HG02973 (cell line): ENCODE results near the gene SAYSD1.

Experiments
- ATAC-seq: cut with Tn5 transposase; IDR thresholded peaks from one replicate; pipeline ENCODE4 v1.9.1; 2021; ENCODE audit warnings: moderate library complexity; ENCODE audit not compliant: unreplicated experiment

Gene SAYSD1

DNA sequence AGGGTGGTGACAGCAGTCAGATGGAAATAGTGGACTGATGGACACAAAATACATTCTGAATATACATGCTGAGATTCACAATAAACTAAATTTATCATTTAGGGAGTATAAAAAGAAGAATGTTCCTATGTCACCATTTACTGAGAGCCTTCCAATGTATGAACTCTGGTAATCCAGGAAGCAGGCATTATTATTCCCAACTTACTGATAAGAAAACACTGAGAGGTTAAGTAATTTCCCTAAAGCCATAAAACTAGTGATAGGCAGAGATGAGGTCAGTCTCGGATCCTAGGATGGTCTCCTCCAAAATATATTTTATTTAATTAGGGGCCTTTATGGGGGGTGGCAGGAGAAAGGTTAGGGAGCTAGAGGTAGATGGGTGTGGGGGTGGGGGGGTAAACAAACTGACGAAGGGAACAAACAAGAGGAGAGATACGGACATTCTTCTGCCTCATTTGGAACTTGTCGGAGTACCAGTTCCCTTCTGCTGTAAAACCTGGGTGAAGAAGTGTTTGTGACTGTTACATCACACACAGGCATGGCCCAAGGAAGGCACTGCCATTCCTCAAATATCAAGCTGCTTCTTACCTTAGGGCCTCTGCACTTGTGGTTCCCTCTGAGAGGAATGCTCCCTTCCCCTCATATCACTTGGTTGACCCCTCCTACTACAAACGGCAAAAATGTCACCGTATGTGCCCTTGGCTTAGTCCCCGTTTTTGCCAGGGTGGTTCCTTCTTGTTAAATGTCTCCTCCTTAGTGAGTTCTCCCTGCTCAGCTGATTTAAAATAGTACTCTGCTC, 6.7 kb downstream of the SAYSD1 start:
- ATAC-seq = no peak

DNA sequence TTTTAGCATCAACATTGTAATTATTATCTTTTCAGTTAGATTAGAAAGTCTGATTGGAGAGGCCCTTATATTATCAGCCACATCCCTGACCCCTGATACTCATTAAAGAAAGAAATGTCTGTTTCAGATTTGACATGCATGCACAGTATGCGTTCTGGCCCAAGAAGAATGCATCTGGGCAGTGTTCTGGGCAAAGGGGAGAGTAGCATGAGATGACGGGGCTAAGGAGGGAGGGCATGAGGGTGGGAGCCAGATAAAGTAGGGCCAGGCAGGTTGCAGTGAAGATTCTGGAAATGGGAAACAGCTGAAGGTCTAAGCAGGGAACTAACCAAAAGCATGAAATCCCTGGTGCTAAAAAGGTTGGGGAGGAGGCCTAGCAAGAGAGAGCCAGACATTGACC, 7.3 kb downstream of the SAYSD1 start:
- ATAC-seq = no peak

DNA sequence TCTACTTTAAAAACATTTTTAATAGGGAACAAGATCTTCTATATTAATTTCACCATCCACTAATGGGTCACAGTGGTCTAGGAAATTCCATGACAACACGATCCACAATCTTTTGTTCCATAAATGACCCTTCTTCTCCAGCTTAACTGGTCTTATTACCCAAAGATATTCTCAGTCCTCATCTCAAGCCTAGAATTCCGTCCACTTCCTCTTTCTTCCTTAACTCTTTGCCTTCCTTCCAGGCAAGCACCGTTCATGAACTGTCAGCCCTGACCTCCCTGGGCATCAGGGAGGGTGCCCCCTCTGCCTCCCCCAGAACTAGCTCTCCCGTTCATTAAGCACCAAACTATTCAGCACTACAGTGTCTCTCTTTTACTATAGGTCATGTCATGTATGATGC, 8.0 kb downstream of the SAYSD1 start:
- ATAC-seq = no peak

DNA sequence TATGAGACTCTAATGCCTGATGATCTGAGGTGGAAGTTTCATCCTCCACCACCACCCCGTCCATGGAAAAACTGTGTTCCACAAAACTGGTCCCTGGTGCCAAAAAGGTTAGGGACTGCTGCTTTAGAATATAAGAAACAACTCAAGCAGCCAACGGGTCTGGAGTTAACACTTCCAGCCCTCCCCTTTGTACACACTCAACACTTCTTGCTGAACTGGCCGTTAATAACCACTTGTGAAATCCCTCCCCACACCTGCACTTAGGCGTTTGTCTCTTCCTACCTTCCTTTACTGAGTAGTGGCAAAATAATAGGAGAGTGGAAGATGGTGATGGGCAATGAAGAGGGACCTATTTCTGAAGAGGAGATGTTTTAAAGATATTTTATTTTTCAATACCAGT, 10.5 kb downstream of the SAYSD1 start:
- ATAC-seq = no peak

DNA sequence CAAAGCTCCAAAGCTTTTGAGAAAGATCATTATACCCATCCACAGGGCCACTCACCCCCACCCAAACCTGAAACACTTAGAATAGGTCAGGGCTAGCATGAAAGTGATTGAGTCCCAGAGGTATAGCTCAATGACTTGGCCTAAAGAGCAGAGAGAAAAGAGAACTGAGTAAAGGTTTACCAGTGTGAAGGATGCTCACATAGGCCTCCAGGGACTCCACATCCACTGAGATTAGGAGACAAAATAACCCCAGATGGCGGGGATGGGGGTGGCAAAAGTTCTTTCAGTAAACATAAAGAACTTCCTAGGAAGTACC, 12.2 kb downstream of the SAYSD1 start:
- ATAC-seq = peak; percentile 38

DNA sequence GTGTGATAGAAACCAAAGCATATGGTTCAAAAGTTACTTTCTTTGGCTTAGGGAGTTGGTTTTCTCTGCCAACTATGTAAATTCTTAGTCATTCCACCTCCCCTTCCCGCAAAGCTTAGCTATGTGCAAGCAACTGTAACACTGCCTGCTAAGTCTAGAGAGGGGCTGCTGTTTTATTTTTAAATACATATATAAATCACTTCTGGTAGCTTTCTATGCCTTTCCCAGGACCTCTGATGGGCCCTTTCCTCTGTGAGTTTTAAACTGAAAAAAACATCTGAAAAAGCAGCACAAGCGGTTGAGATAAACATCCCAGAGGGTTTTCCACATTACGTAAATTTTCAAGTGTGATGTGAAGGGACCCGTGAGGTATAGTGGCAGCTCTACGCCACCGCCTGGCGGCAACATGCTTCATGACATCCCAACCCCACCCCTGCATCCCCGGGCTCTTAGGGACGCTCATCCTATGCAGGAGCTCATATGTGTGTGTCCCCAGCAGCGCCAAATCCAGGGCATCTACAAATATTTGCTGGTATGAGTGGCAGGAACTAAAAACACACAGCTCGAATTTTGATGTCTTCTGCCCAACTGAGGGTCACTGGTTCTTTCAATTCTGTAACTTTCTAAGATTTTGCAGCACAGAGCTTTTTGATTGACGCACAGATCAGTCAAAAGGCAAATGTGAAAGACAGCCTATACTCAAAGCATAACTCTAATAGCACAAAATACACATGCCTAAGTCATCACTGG, 12.7 kb downstream of the SAYSD1 start:
- peak; percentile 76 for ATAC-seq

DNA sequence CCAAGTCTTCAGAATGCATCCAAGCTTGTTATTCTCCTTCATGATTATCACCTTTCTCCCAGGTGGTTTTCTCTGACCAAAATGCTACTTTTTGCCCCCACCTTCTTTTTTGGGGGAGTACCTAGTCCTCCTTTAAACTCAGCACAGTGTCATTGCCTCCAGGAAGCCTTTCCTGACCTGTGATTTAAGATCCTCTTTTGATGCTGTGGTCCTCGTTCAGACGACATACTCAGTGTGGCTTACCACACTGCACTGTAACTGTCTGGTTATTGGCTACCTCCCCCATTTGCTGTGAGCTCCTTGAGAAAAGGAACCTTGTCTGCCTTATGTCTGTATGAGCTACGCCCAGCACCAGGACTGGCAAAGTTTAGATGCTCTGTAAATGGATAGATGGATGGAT, 14.6 kb downstream of the SAYSD1 start:
- ATAC-seq = no peak

DNA sequence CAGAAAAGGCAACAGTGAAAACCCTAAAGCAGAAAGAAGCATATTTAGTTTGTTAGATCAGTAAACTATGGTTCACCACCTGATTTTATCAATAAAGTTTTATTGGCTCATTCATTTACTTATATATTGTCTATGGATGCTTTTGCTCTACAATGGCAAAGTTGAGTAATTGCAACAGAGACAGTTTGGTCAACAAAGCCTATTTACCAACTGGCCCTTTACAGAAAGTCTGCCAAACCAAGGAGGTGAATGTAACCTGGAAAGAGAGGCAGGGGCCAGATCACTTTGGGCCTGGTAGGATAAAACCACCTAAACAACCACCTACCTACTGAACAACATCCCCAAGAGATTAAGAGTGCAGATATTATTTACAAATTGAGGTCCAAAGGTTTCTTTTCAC, 19.4 kb downstream of the SAYSD1 start:
- ATAC-seq = no peak

DNA sequence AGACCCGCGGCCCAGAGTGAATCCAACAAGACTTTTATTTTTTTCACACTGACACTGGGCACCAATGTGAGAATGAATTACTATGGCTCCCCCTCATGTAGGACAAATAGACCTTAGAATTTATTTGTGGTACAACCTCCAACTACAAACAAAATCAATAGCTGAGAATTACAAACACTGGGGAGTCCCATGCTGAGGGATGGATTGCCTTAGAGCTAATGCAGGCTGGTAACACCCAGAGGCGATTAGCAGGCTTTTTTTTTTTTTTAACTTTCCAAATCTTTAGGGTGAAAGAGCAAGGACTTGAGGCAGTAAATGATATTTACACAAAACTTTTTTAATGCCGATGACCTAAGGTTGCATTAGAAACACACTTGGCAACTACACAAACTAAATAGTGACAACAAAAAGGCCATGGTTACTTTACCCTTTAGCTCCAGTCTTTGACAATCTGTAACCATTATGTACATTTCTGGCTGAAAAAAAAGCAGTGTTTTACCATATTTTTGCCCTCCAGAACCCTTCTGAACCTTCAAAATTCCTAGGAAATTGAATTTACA, 21.8 kb downstream of the SAYSD1 start:
- ATAC-seq = no peak

DNA sequence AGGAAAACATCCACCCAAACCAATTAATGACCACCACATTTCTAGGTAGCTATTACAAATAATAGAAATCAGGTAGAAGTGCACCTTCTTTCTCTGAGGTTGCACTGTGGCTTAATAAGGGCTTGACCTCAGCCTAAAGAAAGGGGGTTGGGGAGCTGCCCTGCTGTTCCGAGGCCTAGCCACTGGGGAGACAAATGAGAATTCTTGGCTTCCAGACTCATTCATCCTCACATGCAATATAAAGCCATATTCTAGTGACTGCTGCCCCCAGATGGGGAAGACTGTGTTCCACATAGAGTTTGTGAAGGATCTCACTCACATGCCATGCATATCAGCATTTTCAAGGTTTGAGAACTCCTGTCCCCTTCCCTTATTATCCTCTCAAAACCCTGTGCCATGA, 22.9 kb downstream of the SAYSD1 start:
- no peak for ATAC-seq

DNA sequence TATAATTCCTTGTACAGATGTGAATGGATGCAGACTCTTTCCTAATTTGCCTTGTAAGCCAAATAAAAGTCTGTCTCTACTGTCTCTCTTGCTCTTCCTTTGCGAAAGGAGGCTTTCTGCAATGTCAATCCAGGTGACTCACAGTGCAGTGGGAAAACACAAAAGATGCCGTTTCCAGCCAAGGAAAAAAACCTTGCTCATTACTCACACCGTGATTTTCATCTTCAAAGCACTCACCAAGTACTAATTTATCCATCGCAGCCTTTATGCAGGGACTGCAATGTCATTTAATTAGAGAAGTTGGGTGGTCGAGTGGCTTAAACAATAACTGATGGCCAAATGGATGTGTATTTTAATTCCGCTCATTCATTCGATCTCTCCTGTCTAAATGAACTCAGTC, 23.8 kb downstream of the SAYSD1 start:
- no peak for ATAC-seq

DNA sequence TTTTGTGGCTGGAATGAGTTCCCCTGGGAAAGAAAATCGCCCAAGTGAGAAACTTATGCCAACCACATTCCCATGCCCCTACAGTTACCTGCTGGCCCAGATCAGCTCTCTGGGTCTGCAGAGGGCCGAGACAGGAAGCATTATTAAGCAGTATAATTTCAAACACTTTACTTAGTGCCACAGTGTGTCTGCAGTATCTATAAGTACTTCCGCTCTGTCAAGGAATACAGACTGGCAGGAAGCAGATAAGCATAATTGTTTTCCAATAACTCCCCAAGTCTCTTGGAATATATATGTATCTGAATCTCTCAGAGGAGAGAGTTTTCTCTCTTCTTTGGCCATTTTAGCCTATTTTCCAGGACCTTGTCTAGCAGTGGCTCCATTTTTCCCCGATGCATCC, 24.9 kb downstream of the SAYSD1 start:
- no peak for ATAC-seq

DNA sequence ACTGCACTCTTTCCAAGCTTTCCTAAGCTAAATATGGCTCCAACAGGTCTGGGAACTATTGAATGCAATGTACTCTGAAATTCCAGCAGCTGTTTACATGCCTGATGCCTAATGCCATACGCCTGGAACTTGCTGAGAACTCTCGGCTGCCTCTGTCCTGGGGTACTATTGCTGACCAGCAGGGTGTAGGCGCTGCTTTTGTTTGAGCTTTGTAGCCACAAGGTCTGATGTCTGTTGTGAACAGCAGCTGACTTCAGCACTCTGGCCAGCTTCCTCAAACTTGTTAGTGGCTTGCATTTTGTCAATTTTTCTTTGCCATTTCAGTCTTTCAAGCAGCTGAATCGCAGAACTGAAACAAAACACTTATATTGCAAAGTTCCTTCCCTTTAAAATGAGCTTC, 26.7 kb downstream of the SAYSD1 start:
- ATAC-seq = no peak

DNA sequence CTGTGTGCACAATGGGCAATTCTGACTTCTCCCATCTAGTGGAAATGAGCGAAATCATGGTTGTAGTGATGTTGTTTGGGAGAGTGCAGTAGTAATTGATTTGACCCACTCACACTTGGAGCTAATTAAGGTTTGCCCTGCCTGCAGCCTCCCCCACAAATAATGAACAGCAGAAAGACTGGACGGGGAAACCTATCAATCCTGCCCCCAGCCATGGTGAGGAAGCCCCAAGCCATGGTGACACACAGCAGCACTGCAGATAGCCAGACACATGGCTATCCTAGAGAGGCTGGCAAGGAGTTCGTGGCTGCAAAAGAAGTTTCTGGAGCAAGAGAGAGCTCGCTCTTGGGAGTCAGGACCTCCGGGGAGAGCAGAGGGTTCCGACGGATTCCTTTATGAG, 27.8 kb downstream of the SAYSD1 start:
- no peak for ATAC-seq

DNA sequence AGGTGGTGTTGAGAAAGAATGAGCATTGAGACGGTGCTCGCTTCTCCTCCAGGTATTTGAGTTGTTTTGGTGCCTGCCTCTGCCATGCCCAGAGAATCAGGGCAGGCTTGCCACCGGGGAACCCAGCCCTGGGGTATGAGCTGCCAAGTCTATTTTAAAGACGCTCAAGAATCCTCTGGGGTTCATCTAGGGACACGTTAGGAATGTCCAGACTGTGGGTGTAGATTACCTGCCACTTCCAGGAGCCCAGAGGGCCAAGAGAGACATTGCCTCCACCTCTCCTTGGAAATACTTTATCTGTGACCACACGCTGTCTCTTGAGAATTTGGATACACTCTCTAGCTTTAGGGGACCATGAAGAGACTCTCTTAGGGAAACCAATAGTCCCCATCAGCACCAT, 28.3 kb downstream of the SAYSD1 start:
- ATAC-seq = no peak

DNA sequence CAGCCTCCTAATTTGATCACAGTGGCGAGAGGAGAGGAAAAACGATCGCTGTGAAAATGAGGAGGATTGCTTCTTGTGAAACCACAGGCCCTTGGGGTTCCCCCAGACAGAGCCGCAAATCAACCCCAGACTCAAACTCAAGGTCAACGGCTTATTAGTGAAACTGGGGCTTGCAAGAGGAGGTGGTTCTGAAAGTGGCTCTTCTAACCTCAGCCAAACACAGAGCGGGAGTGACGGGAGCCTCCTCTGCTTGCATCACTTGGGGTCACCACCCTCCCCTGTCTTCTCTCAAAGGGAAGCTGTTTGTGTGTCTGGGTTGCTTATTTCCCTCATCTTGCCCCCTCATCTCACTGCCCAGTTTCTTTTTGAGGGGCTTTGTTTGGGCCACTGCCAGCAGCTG, 28.7 kb downstream of the SAYSD1 start:
- ATAC-seq = peak; percentile 64

DNA sequence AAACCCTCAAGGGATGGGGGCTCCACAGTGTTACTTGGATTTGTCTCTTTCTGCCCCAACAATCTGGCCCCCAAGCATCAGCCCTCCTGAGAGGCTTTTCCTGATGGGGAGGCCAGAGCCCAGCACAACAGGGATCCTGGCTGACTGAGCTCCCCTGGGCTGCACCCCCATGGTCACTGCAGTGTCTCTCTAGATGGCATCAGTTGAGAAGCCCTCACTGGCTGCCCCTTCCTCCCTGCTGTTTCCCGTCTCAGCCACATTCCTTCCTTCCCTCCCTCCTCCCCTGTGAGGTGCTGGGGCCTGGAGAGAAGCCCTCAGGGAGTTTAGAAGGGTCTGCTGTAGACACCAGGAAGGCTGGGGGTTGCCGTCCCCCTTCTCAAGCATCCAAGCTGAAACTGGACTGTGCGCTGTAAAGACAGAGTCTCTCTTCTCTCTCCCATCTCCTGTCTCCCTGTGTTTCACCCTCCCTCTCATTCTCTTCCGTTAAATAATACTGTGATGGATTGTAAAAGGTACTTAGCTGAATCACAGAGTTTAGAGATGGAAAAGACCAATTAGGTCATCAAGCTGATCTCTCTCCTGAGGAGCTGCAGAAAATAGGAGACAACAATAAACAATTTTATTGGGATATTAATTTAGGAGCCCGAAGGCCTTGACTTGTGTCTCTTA, 29.7 kb downstream of the SAYSD1 start:
- no peak for ATAC-seq

DNA sequence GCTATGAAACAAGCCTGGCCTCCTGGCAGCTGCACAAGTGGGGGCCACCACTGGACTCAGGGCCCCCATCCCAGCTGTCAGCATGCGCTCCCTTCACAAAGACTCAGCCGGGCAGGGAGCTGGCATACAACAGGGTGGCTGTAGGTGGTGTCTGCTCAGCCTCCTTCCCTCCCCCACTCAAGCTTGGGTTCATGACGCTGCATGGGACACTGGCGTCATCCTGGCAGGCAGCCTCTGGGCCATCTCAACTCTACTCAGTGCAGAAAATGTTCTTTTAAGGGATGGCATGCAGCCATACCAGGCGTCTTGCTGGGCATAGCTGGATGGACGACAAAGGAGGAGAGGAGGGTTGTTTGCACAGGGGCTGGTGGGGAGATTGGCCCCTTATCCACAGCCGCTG, 30.5 kb downstream of the SAYSD1 start:
- no peak for ATAC-seq

DNA sequence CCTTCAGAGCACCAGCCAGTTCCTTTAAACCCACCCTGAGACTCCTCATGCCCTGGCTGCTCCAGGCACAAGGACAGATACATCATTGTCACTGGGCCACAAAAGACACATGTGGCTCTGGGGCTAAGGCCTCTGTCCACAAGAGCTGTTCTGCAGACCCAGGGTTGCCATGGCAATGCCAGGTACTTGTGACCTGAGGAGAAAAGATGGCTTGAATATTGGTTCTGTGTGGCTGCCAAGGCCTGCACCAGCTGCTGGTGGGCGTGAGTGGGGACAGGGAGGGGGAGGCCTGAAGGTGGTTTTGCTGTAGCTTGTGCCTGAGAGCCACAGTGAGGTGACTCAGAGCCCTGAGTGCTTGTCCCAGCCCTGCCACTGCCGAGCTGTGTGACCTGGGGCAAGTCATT, 31.8 kb downstream of the SAYSD1 start:
- no peak for ATAC-seq

DNA sequence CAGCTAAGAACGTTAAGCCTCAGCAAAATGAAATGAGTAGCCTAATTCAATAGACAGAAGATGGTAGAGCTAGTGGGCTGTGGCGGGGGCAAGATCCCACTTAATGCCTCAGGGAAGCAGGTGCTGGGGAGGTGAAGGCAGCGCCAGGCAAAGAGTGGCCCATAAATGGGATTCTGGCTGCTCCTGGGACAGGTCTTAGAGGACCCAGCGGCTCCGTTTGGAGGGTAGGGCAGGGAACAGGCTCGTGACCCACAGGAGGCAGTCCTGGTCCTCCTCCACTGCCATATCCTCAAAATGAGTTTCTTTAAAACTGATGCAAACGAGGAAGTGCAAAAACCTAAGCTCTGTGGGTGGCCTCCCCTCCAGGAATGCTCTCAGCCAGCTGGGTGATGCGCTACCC, 32.7 kb downstream of the SAYSD1 start:
- ATAC-seq = no peak

DNA sequence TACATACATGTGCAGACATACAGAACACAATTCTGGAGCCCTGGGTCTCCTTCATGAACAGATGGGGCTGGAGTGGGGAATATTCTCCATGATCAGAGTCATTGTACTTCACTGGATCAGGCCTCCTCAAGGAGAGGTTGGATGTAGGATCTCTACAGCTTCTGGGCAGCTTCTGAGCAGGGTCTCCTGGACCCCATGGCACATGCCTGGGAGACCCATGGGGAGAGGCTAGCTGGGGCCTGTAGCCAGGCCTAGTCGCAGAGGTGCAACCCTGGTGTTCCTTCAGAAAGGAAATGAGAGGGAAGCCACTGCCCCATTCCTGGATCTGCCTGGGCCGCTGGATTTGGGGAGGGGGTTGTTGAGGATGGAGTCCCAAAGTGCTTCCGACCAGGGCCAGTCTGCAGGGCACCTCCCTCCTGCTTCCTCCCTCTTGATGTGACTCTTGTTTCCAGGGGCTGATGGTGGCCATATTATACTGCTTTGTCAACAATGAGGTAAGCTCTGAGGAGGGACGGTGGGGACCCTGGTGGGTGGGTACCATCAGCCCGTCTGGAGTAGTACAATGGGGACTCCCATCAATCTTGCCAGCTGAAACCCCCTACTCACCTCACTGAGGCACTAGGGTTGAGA, 34.6 kb downstream of the SAYSD1 start:
- ATAC-seq = no peak
